ENCODE measurements around the gene AKAP1.

Gene AKAP1

DNA sequence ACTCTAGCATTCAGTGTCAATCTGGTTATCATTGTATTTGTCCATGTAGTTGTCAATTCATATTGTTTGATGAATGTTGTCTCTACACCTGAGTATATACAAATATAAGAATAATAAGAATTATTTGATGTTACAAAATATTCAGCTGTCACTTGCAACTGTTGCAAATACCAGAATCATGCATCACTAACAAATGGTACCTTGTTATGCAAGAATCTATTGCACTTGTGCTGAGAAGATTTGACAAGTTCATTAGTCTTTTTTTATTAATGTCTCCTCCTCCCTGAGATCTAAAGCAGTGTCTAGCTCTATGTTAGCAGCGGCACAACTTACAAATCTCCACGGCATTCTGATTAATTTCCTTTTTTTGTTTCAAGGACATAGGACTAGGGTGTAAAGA lies 22.2 kb upstream of the AKAP1 start:
- in situ Hi-C loops (cut with HindIII; ENCODE audit: low sequenced_read_pairs) = no loop called here
- H3K4me3 ChIP-seq (ENCODE audit: low read depth, low read length) = no peak overlapping the region
- TF ChIP-seq, protein P1, sequence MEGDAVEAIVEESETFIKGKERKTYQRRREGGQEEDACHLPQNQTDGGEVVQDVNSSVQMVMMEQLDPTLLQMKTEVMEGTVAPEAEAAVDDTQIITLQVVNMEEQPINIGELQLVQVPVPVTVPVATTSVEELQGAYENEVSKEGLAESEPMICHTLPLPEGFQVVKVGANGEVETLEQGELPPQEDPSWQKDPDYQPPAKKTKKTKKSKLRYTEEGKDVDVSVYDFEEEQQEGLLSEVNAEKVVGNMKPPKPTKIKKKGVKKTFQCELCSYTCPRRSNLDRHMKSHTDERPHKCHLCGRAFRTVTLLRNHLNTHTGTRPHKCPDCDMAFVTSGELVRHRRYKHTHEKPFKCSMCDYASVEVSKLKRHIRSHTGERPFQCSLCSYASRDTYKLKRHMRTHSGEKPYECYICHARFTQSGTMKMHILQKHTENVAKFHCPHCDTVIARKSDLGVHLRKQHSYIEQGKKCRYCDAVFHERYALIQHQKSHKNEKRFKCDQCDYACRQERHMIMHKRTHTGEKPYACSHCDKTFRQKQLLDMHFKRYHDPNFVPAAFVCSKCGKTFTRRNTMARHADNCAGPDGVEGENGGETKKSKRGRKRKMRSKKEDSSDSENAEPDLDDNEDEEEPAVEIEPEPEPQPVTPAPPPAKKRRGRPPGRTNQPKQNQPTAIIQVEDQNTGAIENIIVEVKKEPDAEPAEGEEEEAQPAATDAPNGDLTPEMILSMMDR (IDR thresholded peaks at IDR 0.05; ENCODE audit: low read depth, low read length, missing control alignments) = no peak
- DNase-seq (ENCODE audit: low read depth) = no peak

DNA sequence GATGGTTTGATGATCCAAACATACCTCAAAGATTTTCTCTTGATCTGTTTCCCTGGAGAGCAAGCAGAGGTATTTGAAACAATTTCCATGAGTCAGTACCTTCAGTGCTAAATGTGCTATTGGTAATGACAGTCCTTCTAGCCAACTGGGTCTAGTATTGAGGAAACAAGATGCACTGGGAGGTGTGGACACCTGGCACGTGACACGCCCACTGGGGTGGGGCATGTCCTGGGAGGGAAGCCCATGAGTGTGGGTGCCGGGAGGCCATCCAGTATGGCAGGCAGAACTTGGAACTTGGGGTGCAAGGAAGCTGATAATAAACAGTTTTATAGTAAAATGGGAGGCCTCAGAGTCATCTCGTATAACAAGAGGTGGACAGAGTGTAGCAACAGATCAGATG lies 17.9 kb upstream of the AKAP1 start:
- TF ChIP-seq, protein P1 (IDR thresholded peaks at IDR 0.05; ENCODE audit: low read depth, low read length, missing control alignments) = no peak
- DNase-seq (ENCODE audit: low read depth) = no peak
- in situ Hi-C loops (cut with HindIII; ENCODE audit: low sequenced_read_pairs) = no loop called here
- H3K4me3 ChIP-seq (ENCODE audit: low read depth, low read length) = no peak overlapping the region

DNA sequence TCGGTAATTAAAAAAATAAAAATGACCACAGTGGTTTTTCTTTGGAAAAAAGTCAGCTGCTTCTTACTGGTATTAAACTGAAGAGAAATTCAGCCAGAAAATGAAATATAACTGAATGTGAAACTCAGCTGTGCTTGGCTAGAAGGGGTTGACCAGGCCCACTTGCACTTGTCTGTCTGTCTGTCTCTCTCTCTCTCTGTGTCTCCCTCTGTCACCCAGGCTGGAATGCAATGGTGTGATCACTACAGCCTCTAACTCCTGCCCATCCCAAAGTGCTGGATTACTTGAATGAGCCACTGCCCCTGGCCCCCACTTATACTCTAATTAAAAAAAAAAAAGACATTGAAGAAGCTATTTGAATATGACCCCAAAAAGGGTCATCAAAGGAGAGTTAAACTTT lies 17.3 kb upstream of the AKAP1 start:
- no peak overlapping the region for H3K4me3 ChIP-seq (ENCODE audit: low read depth, low read length)
- no peak for DNase-seq (ENCODE audit: low read depth)
- in situ Hi-C loops (cut with HindIII; ENCODE audit: low sequenced_read_pairs) = no loop called here
- TF ChIP-seq, protein P1 (IDR thresholded peaks at IDR 0.05; ENCODE audit: low read depth, low read length, missing control alignments) = no peak

DNA sequence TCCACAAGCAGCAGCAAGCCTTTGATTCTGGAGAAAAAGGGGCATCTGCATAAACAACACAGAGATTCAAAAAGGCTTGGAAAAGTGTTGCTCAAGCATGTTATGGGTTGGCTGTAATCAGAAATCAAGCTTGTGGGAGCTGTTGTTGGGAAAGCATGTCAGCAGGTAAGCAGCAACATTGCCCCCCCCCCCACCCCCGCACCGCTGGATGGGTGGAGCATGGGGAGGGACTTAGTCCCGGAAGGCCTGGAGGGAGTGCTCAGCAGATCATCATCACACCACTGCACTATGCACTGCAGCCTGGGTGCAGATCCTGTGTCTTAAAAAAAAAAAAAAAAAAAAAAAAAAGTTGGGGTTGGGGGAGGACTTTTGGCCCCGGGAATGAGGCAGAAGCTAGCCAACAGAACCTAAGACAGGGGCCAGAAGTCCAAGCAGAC lies 16.8 kb upstream of the AKAP1 start:
- no peak for DNase-seq (ENCODE audit: low read depth)
- no peak overlapping the region for H3K4me3 ChIP-seq (ENCODE audit: low read depth, low read length)
- in situ Hi-C loops (cut with HindIII; ENCODE audit: low sequenced_read_pairs) = no loop called here
- TF ChIP-seq, protein P1 (IDR thresholded peaks at IDR 0.05; ENCODE audit: low read depth, low read length, missing control alignments) = no peak

DNA sequence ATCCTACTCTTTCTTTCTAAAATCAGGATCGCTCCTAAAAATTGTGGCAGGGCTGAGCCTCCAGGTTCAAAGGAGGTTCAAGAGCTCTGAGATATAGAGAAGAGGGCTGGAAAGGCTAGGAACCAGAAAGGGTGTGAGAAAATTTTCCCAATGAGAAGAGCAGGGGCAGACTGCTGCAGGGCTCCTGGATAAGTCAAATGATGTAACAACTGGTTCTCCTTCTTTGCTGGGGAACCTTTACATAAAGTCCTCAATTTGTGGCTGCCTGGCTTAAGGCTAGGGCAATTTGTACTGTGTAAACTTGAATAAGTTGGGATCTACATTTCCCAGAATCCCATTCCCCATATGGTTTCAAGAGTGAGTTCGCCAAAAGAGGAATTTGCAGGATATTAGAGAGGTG lies 16.3 kb upstream of the AKAP1 start:
- no peak for DNase-seq (ENCODE audit: low read depth)
- TF ChIP-seq, protein P1 (IDR thresholded peaks at IDR 0.05; ENCODE audit: low read depth, low read length, missing control alignments) = no peak
- no peak overlapping the region for H3K4me3 ChIP-seq (ENCODE audit: low read depth, low read length)
- in situ Hi-C loops (cut with HindIII; ENCODE audit: low sequenced_read_pairs) = no loop called here

DNA sequence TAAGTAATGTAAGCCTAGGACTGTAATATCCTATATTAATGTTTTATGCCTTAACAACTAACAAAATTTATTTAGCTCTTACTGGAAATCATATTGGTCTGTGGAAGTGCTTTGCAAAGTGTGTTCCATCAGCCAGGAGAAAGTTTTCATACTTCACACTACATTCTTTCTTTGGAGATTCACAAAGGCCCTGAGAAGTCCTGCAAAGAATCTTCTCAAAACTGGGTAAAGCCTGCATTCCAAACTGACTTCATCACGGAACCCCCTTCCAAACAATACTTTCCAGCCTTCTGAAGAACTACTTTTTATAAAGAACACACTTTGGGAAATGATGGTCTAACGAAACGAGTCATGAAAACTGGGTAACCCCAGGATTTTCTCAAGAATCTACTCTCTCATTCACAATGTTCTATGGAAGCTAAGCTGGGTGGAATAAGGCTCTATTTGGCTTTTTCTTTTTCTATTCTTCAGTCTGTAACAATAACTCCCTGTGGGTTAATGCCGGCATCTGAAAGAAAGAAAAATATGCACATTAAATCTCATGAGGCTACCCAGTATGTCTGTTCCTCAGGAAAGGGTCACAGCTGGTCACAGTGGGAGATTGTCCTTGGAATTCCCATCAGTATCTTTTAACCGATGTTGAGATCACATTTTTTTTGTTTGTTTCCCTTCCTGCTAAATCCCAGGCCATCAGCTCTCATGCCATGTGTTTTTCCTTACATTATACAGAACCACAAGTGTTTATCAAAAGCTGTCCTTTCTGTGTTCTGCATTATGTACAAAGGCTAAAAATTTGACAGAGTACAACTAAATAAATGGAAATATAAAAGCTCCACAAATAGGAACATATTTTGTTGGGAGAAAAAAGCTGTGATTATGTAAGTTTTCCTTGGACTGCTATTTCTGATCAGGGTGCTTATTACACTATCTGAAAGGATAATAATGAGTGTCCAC lies 12.8 kb upstream of the AKAP1 start:
- TF ChIP-seq, protein P1 (IDR thresholded peaks at IDR 0.05; ENCODE audit: low read depth, low read length, missing control alignments) = no peak
- H3K4me3 ChIP-seq (ENCODE audit: low read depth, low read length) = no peak overlapping the region
- in situ Hi-C loops (cut with HindIII; ENCODE audit: low sequenced_read_pairs) = no loop called here
- no peak for DNase-seq (ENCODE audit: low read depth)

Data from astrocyte of the cerebellum (primary cell).